AG20443 (cell line): Measurements from ENCODE around the gene HNRNPA3.
"Not testable (repeated sequence)": the region's sequence is repeated elsewhere in the genome, so short reads cannot be mapped to it uniquely, and the experiment has no call there.

Experiments used
- DNase-seq: peaks from one replicate; pipeline ENCODE4 v3.0.0; 2012; ENCODE audit warnings: low spot score, mixed read lengths

HNRNPA3 gene

DNA sequence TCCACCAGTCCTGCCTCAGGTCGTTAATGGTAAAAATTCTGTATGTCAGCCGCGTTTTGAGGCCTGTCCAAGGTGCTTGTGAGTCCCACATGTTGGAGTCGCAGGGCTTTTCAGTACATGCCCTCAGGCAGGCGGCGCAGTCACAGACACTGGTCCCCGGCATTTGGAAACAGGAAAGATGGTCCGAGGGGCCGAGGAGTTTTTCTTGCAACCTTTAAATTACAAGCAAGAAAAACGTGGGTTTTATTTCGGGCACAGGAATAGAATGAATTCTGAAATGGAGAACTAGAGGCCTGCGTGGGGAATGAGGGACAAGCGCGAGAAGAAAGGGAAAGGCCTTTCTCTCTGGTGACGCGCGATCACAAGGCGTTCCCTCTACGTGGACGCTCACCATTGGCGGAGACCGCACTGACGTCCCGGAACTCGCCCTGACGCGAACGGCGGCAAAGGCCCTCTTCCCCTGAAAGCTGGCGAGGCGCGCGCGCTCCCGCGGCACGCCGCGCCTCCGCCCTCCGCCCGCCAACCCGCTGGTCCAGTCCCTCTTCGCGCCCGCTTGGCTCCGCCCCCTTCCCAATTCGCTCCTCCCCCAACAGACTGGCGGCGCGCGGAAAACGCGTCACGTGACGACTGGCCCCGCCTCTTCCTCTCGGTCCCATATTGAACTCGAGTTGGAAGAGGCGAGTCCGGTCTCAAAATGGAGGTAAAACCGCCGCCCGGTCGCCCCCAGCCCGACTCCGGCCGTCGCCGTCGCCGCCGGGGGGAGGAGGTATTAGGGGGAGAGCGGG is at the start of gene HNRNPA3:
Gene HNRNPA3, plus strand, starts transcription at position 689 of the 785 bp plus-strand sequence. Its CDS starts 6 bp downstream, at position 695.
- peak; percentile 99 for DNase-seq

DNA sequence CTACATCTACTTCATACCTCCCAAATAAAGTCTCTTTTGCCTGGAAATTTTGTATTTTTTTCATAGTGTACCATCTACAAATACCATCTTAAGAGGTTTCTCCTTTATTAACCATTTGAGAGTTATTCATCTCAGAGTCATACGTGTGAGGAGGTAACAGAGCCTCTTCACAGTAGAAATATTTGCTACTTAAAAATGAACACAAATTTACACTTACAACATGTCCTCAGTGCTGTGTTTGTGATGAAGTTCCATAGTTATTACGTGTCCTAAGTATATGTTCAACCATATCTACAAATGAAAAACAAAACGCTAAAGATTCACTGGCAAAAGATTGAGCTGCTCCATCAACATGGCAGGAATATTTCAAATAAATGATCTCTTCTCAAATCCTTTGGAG is 48.5 kb upstream of the HNRNPA3 start:
- DNase-seq, result no peak

DNA sequence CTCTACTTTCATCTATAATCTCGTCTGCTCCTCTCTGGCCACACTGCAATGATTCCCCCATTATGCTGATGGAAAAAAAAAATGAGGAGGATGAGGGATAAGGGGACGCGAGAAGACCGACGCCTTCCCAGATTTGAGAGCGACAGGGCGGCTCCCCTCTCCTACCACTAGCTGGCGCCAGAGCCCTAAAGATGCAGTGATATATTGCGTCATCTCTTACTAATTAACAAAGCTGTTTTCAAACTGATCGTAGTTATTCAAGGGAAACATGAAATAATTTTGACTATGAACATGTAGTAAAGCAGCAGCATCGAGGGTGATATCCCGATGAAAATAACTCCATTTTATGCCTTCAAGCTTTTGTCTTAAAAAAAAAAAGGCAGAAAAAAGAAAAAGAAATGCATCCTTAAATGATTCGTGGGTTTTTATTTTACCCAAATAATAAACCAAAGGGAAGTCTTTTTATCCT is 48.0 kb upstream of the HNRNPA3 start:
- DNase-seq, result peak; percentile 81

GRCh38 chr2:177165061-177165583 is 47.5 kb upstream of the HNRNPA3 start:
- peak; percentile 51 for DNase-seq

- no peak for DNase-seq
Observed at GRCh38 chr2:177165721-177166711, 46.6 kb upstream of the HNRNPA3 start.

DNA sequence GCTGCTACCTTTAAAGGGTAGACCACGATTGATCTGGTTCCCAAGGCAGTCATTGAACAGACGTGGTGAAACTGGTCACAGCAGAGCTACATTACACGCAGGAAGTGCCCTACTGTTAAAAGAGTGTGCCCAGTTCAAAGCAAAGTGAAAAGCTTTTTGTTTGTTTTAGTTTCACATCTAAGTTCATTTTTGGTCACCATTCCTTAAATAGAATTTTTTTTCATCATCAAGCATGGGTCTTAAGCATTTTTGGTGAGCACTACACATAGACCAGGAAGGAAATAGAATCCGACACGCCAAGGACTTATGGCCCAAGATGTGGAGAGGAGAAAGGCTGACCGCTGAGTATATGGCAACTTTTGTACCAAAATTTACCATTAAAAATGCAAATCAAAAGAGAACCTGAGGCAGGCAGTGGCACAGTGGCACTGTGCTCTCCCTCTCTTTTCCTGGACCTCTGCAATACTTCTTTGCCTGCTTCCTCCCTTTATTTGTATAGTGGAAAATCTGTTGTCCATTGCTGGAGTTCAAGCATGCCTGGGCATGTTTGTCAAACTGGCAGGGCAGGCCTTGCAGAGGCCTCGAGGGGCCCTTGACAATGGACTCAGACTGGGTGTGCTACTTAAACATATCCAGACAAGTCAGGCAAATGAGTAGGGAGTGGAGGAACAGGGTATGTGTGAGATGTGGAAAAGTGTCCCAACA is 42.6 kb upstream of the HNRNPA3 start:
- no peak for DNase-seq

DNA sequence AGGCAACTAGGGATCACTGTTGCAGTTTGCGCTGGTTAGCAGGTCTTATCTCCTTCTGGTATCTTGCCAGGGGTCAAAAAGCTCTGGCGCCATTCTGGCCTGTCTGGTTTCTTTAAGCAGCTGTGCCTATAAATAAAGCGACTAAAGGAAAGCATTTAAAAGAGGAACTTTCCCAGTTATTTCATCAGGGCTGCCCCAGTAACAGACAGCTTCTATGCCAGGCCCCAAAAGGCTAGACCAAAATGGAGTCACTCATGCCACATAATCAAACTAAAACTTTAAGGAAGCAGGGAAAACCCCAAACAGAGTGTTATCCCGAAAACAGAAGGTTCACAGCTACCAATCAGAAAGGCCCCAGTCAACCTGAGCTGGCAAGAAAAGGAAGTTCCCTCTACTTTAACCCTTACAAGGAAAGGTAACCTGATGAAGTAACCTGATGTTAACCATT is 41.2 kb upstream of the HNRNPA3 start:
- DNase-seq, result no peak

DNA sequence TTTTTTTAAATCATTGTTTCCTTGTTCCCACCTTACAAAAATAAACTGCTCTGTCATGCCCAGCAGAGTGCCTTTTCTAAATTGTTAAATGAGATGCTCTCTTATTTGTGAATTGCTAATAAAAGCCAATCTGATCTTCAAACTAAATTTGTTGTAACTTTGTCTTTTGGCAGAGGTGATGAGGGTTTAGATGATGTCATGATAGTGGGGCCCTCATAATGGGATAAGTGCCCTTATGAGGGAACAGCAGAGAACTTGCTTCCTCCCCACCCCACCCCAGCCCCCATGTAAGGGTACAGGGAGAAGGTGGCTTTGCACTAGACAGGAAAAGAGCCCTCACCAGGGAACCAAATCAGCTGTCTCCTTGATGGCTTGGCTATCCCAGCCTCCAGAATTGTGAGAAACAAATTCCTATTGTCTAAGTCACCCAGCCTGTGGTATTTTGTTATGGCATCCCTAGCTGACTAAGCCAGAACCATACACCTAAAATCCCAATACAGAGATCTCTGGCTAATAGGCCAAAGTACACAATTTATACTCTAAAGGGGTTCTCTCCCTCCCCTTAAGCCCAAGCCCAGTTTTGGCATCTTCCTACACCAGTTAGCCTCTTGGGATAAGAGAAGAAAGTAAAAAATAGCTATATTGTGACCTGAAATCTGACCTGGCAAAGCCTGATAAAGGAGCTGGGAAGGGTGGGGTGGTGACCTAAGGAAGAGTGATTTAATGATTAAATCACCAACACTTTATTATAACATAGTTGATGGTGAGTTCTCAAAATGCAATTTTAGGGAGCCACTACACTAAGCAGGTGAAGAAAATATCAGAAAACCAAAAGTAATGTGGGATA is 40.3 kb upstream of the HNRNPA3 start:
- DNase-seq, result peak; percentile 73

DNA sequence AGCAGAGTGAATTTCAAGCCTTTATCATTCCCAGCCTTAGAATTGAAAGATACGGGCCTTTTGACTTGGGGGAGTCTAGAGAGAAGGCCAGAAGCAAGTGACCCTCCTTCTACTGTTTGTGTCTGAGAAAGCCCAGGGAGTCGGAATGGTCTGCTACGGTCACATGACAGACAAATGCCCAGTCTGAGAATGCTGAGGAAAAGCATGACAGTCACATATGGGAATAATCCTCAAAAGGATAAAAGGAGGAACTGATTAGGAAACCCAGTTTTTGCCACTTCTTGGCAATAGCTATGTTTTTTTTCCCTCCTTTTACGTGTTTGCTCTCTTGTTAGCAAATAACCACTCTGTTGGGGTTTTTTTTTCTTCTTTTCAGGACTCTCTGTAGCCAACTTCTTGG is 38.1 kb upstream of the HNRNPA3 start:
- peak; percentile 49 for DNase-seq

DNA sequence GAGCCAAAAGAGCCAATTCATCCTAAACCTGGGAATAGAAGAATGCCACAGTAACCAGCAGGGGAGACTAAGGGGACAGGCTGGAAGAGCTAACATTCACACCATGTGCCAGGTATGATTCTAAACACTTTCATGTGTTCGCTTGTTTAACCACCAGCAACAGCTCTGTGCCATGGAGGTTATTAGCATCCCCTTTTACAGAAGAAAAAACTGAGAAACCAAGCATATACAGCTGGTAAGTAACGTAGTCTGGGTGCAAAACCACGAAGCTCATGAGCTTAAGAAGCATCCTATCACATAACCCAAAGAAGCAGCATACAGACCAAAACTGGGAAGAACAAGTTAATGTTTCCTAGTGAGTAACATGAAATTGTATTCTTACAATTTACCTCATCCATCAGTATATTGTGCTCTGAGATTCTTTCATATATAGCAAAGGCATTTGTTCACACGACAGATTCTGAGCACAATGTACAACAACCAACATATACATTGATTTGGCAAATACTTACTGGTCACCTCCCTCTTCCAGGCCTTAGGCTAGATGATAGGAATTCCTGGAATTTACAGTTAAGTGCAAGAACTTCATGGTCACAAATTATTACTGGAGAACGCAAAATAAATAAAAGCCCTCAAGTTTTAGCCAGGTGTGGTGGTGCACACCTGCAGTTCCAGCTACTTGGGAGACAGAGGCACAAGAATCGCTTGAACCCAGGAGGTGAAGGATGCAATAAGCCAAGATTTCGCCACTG is 36.5 kb upstream of the HNRNPA3 start:
- no peak for DNase-seq

DNA sequence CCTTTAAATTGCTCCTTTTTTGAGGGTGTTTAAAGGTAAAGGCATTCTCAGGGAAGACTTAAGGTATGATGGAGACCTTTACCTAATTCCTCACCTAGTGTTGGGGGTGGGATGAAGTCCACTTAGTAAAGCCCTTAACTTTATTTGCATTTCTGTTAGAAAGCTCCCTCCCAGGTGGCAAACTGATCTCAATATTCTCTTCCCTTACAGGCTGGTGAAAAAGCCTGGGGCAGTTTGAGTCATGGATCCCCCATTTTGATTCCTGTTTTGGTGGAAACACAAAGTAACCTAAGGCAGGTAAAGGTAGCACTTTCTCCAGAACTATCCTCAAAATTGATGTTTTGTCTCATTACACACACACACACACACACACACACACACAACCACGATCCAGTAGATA is 33.8 kb upstream of the HNRNPA3 start:
- no peak for DNase-seq

DNA sequence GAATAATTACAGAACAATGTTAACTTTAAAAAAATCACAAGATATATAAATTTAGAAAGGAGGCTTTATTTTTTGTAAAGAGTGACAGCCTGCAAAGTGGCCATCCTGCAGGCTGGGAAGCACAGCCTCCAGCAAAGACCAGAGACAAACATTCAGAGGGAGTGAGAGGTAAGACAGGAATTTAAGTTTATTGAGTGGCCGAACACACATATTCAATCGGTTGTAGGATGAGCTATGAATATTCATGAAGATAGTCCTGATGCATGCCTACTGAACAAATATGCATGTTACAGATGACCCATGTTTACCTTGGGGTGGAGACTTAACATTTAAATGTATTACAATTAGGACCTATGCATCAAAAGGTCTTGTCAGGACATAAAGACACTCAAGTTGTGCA is 33.4 kb upstream of the HNRNPA3 start:
- DNase-seq, result no peak

- not testable (repeated sequence) for DNase-seq
Observed at GRCh38 chr2:177179671-177180070, 32.9 kb upstream of the HNRNPA3 start.

- no peak for DNase-seq
Observed at GRCh38 chr2:177180269-177181000, 32.2 kb upstream of the HNRNPA3 start.

DNA sequence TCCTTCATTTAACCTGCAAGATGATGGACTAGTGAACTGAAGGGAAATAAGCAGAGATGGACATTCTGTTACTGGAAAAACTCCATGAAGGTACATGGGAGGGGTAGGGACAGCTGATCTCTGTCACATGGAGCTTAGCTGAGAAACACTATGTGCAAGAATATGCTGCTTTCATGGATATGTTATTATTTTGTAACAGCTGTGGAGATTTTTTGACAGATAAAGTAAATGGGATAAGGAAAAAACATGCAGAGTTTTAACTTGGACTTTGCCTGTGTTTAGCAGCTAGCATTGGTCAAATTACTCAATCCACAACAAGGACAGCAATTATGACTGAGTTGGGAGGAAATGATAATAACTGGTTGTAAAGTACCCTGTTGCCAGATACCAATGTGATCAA is 28.7 kb upstream of the HNRNPA3 start:
- no peak for DNase-seq

DNA sequence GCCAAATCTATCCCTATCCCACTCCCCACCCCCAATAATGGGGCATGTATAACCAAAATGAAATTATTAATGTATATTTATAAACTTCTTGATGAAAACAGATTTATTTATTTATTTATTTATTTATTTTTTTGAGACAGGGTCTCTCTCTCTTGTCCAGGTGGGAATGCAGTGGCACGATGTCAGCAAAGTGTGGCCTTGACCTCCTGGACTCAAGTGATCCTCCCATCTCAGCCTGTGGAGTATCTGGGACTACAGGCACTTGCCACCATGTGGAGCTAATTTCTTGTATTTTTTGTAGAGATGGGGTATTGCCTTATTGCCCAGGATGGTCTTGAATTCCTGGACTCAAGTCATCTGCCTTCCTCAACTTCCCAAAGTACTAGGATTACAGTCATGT is 28.0 kb upstream of the HNRNPA3 start:
- no peak for DNase-seq

GRCh38 chr2:177186038-177186437 is 26.6 kb upstream of the HNRNPA3 start:
- DNase-seq, result not testable (repeated sequence)

- peak; percentile 49 for DNase-seq
Observed at GRCh38 chr2:177187631-177188312, 24.8 kb upstream of the HNRNPA3 start.
